ENCODE results near the gene HPS4. TPM values are rescaled to one million over a fixed set of nuclear protein-coding genes. Genes with fewer than 3 reads are reported as not detected.

Gene HPS4
- total RNA-seq, 1 donor from 2014 or later, result 34.2 TPM

DNA sequence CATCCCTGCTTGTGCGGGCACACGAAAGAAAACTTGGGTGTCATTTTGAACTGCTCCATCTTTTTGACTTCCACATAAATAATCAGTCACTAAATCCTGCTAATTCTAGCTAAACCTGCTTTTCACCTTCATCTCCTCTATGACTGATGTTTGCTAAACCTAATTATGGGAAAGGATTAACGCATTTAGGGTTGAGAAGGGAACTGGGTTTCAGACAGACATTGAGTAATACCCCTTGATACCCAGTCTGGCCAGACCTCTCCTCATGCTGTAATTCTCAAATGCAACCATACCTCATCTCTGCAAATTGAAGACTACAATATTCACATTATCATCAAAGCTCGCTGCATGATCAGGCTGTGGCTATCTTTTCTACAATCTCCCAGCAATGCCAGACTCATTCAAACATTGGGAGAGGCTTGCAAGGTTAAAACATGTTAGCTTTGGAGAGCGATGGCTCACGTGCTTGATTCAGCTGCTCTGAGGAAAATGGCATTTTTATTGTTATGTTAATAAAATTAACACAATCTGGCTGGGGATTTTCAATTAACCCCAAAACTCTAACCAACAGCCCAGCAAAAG is 2.4 kb downstream of the HPS4 start:
- H3K4me1 Mint-ChIP-seq (ENCODE audit: unreplicated experiment), result peaks cover 34% of the 10 kb centered on the region
- H3K27ac Mint-ChIP-seq (ENCODE audit: unreplicated experiment), result no peak overlapping the region
- DNase-seq (ENCODE audit: low spot score), result no peak
- H3K27me3 Mint-ChIP-seq (ENCODE audit: unreplicated experiment), result peaks cover 3% of the 10 kb centered on the region
- H3K4me3 Mint-ChIP-seq (ENCODE audit: unreplicated experiment), result no peak overlapping the region
- no peaks in the 10 kb centered on the region for H3K9me3 Mint-ChIP-seq (ENCODE audit: unreplicated experiment)
- peaks cover 25% of the 10 kb centered on the region for H3K36me3 Mint-ChIP-seq (ENCODE audit: low read depth, unreplicated experiment)
- TF ChIP-seq, protein P1, sequence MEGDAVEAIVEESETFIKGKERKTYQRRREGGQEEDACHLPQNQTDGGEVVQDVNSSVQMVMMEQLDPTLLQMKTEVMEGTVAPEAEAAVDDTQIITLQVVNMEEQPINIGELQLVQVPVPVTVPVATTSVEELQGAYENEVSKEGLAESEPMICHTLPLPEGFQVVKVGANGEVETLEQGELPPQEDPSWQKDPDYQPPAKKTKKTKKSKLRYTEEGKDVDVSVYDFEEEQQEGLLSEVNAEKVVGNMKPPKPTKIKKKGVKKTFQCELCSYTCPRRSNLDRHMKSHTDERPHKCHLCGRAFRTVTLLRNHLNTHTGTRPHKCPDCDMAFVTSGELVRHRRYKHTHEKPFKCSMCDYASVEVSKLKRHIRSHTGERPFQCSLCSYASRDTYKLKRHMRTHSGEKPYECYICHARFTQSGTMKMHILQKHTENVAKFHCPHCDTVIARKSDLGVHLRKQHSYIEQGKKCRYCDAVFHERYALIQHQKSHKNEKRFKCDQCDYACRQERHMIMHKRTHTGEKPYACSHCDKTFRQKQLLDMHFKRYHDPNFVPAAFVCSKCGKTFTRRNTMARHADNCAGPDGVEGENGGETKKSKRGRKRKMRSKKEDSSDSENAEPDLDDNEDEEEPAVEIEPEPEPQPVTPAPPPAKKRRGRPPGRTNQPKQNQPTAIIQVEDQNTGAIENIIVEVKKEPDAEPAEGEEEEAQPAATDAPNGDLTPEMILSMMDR (IDR thresholded peaks at IDR 0.05; ENCODE audit: unreplicated experiment), result no peak

DNA sequence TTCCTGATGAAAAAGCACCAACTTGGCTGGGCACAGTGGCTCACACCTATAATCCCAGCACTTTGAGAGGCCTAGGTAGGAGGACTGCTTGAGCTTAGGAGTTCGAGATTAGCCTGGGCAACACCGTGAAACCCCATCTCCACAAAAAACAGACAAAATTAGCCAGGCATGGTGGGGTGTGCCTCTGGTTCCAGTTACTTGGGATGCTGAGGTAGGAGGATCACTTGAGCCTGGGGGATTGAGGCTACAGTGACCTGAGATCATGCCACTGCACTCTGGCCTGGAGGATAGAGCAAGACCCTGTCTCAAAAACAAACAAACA is 3.0 kb downstream of the HPS4 start:
- no peaks in the 10 kb centered on the region for H3K9me3 Mint-ChIP-seq (ENCODE audit: unreplicated experiment)
- no peak overlapping the region for H3K27ac Mint-ChIP-seq (ENCODE audit: unreplicated experiment)
- H3K27me3 Mint-ChIP-seq (ENCODE audit: unreplicated experiment), result peaks cover 3% of the 10 kb centered on the region
- H3K4me3 Mint-ChIP-seq (ENCODE audit: unreplicated experiment), result no peak overlapping the region
- peaks cover 25% of the 10 kb centered on the region for H3K36me3 Mint-ChIP-seq (ENCODE audit: low read depth, unreplicated experiment)
- TF ChIP-seq, protein P1 (IDR thresholded peaks at IDR 0.05; ENCODE audit: unreplicated experiment), result no peak
- DNase-seq (ENCODE audit: low spot score), result no peak
- peaks cover 34% of the 10 kb centered on the region for H3K4me1 Mint-ChIP-seq (ENCODE audit: unreplicated experiment)

DNA sequence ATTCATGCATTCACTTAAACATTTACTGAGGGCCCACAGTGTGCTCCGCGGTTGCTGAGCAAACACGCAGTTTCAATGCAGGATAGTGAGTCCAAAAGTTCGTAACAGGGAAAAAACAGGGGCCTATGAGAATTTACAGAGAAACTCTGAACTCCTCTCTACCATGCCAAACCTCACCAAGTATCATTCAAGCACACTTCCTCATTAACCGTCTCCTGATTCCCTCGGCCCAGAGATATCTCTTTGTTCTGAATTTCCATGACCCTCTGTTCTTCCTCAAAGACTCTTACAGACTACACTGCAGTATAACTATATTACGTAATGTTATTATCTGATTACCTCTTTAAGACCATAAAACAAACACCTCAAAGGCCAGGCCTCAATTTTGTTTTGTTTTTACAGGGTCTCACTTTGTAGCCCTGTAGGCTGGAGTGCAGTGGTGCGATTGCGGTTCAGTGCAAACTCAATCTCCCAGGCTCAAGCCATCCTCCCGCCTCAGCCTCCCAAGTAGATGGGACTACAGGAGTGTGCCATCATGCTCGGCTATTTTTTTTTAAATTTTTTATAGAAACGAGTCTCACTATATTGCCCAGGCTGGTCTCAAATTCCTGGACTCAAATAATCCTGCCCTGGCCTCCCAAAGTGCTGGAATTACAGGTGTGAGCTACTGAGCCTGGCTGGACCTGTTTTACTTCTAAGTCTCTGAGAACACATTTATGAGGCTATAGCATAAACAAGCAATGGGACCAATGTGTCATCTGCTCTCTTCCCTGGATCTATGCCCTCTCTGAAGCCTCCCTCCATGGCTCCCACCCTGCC is 3.6 kb downstream of the HPS4 start:
- Mint-ChIP-seq H3K4me1 (ENCODE audit: unreplicated experiment) (peaks cover 34% of the 10 kb centered on the region), H3K27ac (ENCODE audit: unreplicated experiment) (peak overlapping the region; percentile 33), H3K36me3 (ENCODE audit: low read depth, unreplicated experiment) (peaks cover 25% of the 10 kb centered on the region), H3K27me3 (ENCODE audit: unreplicated experiment) (peaks cover 3% of the 10 kb centered on the region), H3K4me3 (ENCODE audit: unreplicated experiment) (peak overlapping the region; percentile 7), H3K9me3 (ENCODE audit: unreplicated experiment) (no peaks in the 10 kb centered on the region)
- no peak for DNase-seq (ENCODE audit: low spot score)
- TF ChIP-seq, protein P1 (IDR thresholded peaks at IDR 0.05; ENCODE audit: unreplicated experiment), result no peak

DNA sequence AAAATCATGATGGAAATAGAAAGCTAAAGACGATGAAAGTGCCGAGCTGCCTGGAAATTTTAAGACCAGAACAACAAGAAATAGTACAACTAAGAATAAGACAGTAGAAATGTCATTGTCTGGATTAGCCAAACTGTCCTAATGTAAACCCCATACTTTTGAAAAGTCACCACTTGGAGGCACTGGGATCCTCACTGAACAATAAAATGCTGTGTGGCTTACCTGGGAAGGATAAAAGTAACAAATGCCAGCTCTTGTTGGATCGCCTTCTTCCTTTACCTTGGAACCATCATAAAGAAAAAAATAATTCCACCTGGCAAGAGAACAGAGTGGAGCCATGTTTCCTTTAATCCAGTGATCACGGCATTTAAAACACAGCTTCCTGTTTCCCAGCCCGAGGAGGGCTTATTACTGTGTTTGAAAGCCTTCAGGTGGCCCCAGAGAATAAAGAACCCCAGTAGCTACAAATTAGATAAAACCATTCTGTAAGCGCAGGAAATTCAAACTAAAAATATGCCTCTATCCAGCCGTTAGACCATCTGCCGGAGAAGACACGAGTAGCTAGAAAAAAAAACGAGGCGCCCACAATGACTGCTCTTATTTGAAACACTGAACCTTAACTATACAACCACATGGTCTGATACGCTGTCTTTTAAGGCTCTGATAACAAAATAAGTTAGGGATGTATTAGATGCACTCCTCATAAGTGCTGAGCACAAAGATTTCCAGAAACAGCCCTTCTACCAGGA is 4.4 kb downstream of the HPS4 start:
- TF ChIP-seq, protein P1 (IDR thresholded peaks at IDR 0.05; ENCODE audit: unreplicated experiment), result no peak
- Mint-ChIP-seq H3K27ac (ENCODE audit: unreplicated experiment) (peak overlapping the region; percentile 33), H3K27me3 (ENCODE audit: unreplicated experiment) (peaks cover 3% of the 10 kb centered on the region), H3K4me3 (ENCODE audit: unreplicated experiment) (peak overlapping the region; percentile 7), H3K36me3 (ENCODE audit: low read depth, unreplicated experiment) (peaks cover 25% of the 10 kb centered on the region), H3K4me1 (ENCODE audit: unreplicated experiment) (peaks cover 31% of the 10 kb centered on the region), H3K9me3 (ENCODE audit: unreplicated experiment) (no peaks in the 10 kb centered on the region)
- DNase-seq (ENCODE audit: low spot score), result no peak

Data from endothelial cell (in vitro differentiated cells).